GM18868 (cell line): Measurements from ENCODE around the gene NFRKB.
A peak's percentile ranks its signal among the peaks of the same experiment; 100 is the strongest.
"Not testable (repeated sequence)": the region's sequence is repeated elsewhere in the genome, so short reads cannot be mapped to it uniquely, and the experiment has no call there.

Experiments used
- ATAC-seq: cut with Tn5 transposase; IDR thresholded peaks from one replicate; pipeline ENCODE4 v1.9.1; 2021; ENCODE audit warnings: mild to moderate bottlenecking, moderate library complexity; ENCODE audit not compliant: unreplicated experiment

Gene NFRKB

DNA sequence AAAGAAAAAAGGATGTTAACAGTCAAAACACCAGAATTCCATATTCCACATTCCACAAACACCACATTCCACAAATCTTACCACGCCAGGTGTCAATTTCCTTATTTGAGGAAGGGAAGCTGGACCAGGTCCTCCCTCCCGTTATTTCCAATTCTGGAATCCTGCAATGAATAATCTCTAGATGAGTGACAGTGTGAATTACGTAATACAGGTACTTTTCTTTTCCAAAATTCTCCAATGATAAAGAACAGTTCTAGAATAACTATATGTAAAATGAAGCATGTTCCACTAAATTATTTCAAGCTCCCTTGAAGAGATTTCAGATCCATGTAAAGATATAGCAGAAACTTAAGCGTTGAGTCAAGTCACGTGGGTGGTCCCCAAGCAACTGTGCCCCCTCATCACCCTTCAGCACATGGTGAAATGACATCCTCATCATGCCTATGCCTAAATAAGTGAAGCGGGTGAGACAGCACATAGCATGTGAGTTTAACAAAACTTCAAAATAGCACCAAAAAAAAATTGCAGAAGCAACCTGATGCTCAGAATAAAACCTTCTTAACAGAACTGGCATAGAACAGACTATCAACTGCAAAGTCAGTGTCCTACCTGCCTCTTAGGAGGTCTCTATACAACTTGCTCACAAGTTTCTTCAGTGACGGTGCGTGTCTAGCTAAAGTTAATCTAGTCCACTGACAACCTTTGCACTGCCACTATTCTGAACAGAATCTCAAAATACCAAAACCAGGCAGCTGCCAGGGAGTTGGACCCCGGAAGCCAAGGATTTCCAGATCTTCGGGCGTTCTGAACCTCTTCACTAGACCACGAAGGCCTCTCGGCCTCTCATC lies 876 bp downstream of the NFRKB start:
- ATAC-seq, result peak; percentile 11

DNA sequence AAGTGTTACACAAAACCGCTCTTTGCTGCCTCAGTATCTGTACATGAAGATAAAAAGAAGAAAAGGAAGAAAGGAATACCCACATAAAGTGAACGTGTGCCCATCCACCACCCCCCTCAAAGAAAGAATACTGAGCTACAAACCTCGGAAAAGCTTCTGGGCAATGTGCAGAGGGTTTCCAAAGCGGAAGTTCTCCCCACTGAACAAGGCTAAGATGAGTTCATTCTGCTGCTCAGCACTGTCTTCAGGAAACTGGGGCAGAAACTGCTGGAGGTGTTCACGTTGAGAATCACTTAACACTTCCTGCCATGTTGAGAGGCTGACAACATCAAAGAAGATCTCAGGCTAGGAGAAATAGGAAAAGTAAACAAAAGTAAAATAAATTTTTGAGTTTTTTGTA lies 6.9 kb downstream of the NFRKB start:
- no peak for ATAC-seq

DNA sequence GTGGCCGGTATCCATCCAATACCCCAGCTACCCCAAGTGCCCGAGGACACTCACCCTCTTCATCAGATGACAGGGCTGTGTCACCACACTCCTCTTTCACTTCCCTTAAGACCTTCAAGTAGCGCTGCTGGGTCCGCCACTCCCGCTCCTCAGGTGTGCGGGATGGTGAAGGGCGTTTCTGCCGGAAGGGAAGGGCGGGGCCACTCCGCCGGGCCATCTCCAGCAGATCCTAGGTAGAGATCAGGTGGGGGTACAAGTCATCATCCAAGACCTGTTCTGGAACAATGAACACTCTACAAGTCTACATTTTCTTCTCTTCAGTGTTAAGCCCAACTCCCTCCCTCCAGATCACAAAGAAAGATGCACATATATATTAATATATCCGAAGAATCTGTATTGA lies 10.0 kb downstream of the NFRKB start:
- no peak for ATAC-seq

DNA sequence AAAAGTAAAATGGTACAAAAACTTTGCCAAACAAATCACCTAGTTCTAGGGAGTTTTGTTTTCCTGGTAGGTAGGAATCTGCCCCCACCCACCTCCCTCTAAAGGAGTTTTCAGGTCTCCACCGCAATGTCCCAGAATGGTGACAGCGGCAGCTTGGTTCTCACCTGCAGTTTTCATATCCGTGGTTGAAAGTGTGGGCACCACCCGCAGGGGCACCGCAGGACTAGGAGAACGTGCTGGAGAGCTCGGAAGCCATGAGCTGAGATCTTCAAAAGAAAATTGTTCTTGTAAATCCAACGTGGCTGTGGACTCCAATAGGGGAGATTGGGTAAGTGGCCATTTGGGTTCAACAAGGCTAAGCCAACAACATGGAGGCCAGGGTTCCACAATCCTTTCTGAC lies 10.8 kb downstream of the NFRKB start:
- no peak for ATAC-seq

DNA sequence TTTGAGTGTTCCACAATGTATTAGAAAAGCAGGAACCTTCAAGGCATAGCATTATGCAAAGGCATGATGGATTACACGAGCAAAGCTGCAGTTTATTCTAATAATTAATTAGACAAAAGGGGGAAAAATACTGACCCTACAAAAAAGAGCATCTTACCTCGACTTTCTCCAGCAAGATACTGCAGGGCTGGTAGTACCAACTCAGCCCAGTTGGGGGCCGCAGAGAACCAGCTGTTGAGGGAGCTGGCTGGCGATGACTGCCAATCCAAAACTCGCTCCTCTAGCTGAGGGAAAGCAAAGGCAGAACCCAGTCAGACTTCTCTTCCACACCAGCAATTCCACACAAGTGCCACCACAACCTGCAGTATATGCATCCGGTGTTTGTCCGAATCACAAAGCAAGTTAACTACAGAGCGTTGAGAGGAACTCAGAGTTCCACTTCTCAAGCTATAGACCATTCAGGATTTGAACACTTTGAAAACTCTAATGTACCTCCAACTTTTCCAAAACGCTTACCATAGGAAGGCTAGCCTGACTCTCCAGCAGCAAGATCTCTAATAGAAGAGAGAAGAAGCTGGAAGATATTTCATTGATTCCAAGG lies 13.7 kb downstream of the NFRKB start:
- peak; percentile 85 for ATAC-seq

DNA sequence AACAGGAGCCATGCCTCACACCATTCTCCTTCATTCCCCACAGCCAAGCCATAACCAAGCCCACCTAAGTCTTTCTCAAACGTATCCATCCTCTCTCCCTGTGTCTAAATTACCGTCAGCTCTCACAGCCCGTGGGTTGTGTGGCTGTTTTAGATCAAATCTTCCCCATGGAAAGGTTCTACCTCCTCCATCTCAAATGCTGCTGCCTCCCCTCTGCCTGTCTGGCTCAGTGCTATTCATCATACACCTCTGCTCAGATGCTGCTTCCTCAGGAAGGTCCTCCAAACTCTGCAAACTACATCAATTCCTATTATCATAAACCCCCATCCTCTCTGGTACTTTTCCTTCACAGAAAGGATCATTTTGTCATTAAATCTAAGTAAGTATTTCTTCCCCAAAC lies 15.1 kb downstream of the NFRKB start:
- ATAC-seq, result no peak

DNA sequence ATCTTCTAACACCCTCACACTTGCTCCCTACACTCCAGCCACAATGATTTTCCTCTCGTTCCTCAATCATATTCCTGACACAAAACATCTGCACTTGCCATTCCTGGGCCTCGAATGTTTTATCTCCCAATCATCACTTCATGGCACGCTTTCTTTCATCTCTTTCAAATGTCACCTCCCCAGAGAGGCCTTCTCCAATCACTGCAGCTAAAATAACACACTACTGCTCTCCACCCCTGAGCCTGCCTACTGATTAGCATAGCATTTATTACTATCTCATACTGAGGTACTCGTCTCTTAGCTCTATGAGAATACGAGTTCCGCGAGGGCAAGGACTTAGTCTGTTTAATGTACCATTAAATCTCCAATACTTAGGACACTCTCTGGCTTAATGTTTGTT lies 23.5 kb downstream of the NFRKB start:
- no peak for ATAC-seq

DNA sequence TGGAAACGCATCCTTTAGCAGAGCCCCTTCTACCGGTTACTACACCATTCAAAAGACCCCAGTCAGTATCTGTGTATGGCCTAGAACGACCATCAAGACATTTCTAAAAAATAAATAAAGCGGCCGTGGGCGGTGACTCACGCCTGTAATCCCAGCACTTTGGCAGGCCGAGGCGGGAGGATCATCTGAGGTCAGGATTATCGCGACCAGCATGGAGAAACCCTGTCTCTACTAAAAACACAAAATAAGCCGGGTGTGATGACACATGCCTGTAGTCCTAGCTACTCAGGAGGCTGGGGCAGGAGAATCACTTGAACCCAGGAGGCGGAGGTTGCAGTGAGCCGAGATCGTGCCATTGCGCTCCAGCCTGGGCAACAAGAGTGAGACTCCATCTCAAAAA lies 26.8 kb downstream of the NFRKB start:
- not testable (repeated sequence) for ATAC-seq

DNA sequence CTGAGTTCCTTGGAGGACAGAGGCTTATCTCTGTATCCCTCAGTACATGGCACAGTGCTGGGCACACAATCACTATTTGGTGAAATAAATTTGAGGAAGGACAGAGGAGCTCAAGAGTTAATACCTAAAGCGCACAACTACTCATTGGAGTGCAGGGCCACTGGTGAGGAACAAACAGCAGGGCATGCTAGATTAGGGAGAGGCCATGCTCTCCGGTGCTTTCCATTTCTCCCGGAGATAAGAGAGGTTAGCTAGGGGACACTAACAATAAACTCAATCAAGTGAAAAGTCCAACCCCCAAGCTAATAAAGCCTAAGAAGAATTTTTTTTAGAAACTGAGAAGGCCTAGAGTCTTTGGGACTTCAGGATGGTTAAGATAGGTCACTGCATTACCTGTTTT lies 29.1 kb downstream of the NFRKB start:
- ATAC-seq, result no peak

DNA sequence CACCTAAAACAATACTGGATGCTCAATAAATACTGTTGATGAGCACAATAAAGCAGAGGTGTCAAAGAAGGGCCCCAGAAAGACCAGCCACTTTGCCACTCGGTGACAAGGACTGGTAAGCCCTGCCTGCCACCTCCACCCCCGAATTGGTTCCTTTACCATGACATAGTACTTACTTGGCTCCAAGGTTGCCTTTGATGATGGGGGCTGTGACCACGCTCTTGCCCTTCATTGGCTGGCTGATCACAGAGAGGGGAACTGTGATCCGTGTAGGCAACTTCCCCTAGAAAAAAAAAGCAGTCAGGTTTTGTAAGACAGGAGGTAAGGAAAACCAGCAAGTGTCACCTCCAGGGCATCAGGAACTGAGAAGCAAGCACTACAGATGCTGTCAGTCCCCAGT lies 29.7 kb downstream of the NFRKB start:
- no peak for ATAC-seq

DNA sequence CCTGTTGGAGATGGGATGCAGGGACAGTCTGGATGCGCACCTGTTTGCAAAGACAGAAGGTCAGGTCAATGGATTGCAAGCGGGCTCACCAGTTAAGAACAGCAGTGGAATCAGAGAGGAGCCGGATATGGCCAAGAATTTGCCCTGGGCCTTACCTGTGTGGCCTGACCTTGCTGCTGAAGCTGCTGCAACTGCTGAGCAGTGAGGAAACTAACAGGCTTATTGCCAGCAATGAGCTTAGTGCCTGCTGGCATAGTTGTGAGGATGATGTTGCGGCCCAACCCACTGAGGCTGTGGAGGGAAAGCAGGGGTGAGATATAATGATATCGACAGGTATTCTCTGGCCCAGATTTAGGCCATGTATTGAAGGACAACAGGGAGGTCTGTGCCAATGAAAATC lies 30.6 kb downstream of the NFRKB start:
- ATAC-seq, result no peak

DNA sequence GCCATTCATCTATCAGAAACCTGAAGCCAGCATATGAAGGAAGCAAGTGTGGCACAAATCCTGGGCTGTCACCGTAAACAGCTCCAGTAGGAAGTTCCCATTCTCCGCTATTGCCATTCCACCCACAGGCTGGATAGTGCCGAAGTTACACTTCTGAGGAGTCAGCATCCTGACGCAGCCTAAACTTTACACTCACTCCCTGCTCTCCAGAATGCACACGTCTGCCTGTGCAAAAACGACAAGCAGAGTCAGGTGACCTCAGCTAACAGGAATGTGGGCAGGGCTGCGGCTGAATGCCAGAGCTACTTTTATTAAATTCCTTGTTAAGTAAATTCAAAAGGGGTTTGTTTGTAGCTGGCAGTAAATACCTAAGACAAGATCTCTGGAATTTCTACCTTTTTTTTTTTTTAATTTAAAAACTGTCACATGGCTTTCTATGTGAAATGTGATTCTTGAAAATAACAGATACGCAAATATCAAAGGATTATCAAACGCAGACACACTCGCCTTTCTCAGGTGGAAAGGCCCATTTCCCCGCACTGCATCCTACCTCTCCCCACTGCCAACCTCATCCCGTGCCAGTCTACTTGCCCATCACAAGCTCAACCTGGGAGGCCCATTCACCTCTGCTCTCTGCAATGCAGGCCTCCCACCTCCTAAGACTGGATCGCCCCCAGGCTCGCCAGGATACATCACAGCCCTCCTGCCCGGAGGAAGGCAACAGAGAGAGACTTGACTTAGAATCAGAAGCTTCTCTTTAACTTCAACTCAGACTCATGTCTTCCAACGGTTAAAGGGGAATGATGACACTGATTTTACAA lies 33.5 kb downstream of the NFRKB start:
- no peak for ATAC-seq

DNA sequence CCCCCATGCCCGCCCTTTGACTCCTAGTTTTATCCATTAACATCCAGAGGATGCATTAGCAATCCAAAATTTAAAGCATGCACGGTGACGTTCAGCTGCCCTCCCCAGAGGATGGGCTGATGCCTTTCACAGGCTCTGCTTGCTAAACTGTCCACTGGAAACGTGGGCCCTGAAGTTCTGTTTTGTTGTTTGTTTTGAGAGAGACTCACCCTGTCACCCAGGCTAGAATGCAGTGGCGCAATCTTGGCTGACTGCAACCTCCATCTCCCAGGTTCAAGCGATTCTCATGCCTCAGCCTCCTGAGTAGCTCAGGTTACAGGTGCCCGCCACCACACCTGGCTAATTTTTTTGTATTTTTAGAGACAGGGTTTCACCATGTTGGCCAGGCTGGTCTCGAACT lies 39.3 kb downstream of the NFRKB start:
- no peak for ATAC-seq

DNA sequence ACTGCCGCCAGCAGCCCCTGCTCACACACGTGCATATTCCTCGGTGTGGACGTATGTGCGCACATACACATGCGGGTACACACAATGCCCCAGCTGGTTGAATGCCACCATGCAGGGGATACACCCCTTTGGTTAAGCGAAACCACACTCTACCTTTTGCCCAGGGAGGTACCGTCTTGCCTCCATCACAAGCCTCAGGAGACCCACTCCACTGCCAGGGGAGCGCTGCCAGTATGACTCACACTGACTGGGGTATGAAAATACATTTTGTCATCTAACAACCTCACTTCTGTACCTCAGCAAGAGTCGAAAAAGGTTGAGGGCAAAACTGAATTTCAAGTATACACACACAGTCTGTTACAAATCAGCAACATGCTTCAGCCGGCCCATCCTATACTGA lies 40.3 kb downstream of the NFRKB start:
- no peak for ATAC-seq

DNA sequence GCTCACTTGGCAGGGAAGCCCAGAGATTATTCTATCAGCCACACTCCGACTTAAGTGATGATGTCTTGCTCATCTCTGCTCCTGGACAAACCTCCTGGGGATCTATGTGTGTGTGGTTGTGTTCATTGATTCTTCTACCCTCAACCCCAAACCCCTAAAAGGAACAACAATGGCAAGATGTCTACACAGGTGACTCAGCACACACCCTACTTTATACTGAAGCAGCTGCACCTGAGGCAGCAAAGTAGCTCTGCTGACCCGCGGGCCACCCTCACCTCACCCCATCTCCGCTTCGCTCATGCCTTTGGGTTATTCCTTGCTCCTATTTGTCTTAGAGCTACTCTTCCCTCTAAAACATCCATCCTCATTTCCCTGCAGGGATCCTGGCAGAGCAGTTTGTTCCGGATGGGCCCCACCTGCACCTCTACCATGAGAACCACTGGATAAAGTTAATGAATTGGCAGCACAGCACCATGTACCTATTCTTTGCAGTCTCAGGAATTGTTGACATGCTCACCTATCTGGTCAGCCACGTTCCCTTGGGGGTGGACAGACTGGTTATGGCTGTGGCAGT lies 41.1 kb downstream of the NFRKB start:
- ATAC-seq, result no peak

DNA sequence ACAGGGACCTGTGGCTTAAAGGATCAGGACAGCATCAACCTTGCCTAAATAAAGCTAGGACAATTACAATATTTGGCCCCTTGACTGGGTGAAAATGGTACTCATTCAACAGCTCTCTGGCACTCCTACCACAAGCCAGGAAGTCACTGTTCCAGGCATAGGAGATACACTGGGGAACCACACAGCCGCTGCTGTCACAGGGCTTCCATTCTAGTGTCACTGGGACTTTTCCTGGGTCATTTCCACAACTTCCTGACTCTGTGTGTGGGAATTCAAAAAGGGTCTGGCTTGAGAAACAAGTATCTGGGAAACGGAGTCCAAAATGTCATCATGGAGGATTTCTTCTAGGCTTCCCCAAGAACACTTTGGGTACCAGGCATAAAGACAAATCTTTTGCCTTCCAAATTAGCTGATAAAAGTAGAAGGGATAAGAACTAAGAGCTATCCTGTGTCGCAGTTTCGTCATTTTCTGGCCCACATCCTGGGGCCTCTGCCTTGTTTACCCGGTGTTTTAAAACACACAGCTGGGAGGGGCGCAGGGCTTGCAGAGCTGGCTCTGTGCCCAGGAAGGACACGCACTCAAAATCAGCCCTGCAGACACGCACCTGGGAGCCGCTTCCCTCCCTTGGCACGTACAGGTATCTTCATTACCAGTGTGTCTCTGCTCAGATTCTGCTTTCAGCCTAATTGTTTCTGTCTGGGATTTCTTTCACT lies 41.7 kb downstream of the NFRKB start:
- ATAC-seq, result no peak

DNA sequence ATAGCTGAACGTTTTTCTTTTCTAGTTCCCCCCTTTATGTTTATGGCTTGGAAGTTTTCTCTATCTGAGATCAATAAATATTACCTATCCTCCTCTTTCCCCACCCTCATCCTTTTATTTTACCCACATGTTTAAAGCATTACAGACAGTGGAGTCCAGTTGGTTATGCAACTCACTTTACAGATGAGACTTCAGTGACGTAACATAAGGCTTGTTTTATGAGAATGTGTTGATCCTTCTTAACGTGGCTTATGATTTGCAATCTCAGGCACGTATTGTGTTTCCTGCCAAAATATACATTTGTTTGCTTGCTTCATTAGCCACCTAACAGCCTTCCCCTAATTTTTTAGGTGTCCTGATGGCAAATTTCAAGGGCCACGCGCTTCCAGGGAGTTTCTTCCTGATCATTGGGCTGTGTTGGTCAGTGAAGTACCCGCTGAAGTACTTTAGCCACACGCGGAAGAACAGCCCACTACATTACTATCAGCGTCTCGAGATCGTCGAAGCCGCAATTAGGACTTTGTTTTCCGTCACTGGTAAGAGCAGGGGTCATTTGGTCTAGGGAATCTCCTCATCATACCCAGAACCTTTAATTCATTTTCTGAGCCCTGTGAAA lies 43.1 kb downstream of the NFRKB start:
- no peak for ATAC-seq

DNA sequence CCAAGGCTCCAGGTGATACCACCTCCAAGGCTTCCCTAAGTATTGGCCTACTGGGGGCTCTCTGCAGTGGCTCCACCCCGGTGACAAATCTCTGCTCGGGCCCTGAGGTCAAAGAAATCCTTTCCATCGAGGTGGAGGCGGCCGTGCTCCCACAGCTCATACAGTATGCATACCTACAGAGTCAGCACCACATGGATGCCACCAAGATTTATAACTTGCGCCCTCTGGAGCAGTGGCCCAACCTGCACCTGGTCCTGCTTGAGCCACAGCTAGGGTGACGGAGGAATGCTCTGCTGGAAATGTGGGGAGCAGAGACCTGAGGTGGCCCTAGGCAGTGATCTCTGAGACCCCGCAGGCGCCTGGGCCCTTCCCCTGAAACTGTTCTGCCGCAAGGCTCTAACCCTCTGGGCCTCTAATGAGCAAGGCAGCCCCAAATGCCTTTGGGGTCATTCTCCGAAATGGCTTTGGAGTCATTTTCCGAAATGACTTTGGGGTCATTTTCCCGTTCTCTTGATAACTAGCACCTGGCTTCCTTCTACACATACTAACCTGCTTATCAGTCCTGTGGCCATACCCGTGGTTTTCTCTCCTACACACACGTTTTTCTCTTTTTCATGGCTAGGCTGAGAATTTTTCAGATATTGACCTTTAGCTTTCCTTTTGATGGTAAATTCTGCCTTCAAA lies 45.8 kb downstream of the NFRKB start:
- ATAC-seq, result no peak

DNA sequence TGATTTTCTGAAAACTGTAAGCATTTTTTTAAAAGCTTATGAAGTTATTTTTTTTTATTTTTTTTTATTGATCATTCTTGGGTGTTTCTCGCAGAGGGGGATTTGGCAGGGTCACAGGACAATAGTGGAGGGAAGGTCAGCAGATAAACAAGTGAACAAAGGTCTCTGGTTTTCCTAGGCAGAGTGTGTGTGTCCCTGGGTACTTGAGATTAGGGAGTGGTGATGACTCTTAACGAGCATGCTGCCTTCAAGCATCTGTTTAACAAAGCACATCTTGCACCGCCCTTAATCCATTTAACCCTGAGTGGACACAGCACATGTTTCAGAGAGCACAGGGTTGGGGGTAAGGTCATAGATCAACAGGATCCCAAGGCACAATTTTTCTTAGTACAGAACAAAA lies 48.0 kb downstream of the NFRKB start:
- not testable (repeated sequence) for ATAC-seq
